Erythroblast (primary cell): ENCODE results near the gene CYB5R4.
"Not testable (repeated sequence)": the region's sequence is repeated elsewhere in the genome, so short reads cannot be mapped to it uniquely, and the experiment has no call there.

Experiments used
- DNase-seq, 2 experiments: peaks; one replicate each; lab custom pipeline; 2025; lab: John Stamatoyannopoulos, UW
- GATA1 ChIP-seq: IDR thresholded peaks from 2 replicates; pipeline ENCODE4 v1.6.1; 2011; ENCODE audit warnings: low read depth, mild to moderate bottlenecking, control low read depth, low read length, moderate library complexity
- POLR2A ChIP-seq: IDR thresholded peaks from 2 replicates; pipeline ENCODE4 v1.6.1; 2011; ENCODE audit warnings: mild to moderate bottlenecking, low read length

The CYB5R4 gene

DNA sequence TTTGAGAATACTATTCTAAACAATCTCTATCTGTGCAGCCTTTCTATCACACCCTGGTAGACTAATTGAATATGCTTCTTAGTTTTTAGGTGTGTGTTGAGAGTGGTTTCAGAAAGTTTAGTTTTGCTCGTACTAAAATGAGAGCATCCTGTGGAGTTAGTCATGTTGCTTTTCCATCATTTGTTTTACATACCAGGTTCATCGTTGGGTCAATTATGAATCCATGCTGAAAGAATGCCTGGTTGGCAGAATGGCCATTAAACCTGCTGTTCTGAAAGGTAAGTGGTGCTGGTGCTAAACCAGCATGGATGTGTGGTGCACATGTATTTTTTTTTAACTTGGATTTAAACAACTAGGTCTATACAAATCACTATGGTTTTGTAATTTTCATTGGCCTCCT lies 49.3 kb downstream of the CYB5R4 start:
- no peak for DNase-seq
- TF ChIP-seq GATA1 (no peak), POLR2A (no peak)

DNA sequence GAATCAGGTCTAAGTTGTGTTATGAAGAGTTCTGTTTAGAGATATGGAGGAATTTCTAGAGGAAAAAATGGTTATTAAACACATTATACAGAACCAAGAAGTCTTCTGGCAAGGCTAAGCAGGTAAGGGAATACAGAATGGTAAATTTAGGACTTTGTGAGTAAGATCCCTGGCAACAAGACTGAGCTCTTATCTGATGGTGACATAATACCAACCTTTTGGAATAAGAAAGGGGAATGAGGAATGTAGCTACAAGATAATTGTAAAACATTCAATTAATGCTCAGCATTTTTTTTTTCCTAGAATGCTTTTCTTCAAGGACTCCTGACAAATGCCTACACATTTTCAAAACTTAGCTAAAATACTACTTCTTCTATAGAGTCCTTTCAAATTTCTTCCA lies 51.8 kb downstream of the CYB5R4 start:
- no peak for TF ChIP-seq POLR2A
- no peak for TF ChIP-seq GATA1
- DNase-seq = no peak

DNA sequence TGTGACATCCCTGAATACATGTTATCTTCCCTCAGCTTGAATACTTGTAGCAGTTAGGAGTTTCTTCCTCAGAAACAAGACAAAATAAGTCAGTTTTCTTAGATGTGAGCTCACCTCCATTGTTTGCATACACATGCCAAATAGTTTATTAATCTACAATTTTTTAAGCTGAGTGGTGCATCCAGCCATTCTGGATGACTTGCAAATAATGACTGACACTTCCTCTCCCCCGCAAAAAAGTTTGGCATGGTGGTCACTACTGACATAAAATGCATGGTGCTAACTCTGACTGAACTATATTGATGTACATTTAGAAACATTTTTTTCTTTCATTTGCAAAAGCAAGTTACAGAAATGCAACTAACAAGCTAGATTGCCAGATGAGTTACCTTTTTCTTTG lies 55.5 kb downstream of the CYB5R4 start:
- no peak for TF ChIP-seq POLR2A
- TF ChIP-seq GATA1 = no peak
- no peak for DNase-seq

DNA sequence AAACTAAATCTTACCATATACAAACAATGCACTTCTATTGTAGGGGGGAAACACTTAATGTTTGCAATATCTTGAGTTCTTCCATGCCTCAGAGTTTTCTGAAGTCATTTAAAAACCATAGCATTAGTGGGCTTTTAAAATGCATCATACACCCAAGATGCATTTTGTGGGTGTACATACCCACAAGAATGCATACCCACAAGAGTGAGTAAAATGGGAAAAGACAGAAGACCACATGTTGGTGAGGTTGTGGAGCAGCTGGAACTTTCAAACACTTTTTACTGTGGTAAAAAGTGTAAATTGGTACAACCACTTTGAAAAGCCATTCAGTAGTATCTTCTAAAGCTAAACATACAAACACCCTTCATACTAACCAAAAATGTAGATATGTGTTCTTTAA lies 57.5 kb downstream of the CYB5R4 start:
- no peak for TF ChIP-seq GATA1
- TF ChIP-seq POLR2A = no peak
- DNase-seq = no peak

DNA sequence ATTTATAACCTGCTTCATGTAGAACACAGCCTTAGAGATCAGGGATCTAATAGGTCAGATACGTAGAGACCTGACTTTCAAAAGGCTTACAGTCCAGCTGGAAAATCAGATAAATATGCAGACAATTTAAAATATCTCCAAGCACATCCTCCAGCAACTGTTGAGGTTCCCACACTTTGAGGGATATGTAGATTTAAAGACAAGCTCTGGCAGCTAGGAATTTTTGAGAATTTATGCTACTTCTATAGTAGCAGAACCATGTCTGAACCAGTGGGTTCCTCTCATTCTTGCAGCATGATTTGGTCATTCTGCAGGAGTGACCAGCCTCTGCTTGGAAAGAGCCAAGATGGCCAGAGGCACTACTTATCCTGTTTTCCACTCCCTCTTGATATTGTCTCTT lies 60.5 kb downstream of the CYB5R4 start:
- no peak for DNase-seq
- no peak for TF ChIP-seq POLR2A
- no peak for TF ChIP-seq GATA1

DNA sequence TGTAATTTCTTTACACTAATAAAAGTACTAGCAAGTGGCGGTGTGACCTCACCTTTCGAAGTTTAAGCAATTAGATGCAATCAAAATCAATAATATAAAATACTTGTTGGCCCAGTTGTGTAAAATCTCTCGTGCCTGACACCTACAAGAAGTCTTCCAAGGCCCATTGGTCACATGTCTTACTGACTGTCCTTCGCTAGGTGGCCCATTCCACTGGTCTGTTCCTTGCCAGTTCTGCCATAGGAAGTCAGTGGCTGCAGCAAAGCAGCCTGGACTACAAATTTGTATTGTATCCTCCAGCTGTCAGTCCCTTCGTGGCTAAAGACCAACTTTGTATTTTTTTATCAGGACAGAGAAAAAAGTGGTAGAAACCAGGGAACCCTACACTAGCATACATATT lies 61.8 kb downstream of the CYB5R4 start:
- peak; percentile 3 for DNase-seq
- no peak for TF ChIP-seq GATA1
- TF ChIP-seq POLR2A = no peak

DNA sequence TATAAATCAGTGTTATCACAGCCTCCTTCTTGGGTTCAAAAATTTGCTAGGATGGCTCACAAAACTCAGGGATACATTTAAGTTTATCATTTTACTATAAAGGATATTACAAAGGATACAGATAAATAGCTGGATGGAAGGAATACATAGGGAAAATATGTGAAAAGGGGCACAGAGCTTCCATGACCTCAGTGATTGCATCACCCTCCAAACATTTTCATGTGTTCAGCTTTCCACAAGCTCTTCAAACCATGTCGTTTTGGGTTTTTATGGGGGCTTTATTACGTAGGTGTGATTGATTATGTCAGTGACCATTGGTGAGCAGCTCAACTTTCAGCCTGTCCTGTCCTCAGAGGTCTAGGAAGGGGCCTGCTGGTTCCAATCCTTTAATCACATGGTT lies 68.0 kb downstream of the CYB5R4 start:
- no peak for DNase-seq
- no peak for TF ChIP-seq POLR2A
- TF ChIP-seq GATA1 = no peak

DNA sequence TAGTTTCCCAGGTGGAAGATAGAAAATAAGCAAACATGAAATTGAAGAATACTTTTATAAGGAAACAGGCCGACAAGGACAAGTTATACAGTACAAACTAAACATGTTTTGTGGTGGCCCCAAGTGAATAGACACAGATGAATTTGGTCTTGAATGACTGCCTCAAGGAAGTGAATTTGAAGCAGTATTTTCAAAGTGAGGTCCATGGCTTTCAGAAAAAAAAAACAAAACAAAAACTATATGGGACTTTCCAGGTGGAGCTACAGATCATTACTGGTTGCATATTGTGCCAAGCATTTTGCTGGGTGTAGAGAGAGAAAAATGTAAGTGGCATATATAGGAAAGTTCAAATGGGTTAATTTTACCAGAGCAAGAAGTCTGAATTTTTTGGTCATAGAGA lies 68.8 kb downstream of the CYB5R4 start:
- no peak for TF ChIP-seq POLR2A
- TF ChIP-seq GATA1 = no peak
- DNase-seq = no peak

DNA sequence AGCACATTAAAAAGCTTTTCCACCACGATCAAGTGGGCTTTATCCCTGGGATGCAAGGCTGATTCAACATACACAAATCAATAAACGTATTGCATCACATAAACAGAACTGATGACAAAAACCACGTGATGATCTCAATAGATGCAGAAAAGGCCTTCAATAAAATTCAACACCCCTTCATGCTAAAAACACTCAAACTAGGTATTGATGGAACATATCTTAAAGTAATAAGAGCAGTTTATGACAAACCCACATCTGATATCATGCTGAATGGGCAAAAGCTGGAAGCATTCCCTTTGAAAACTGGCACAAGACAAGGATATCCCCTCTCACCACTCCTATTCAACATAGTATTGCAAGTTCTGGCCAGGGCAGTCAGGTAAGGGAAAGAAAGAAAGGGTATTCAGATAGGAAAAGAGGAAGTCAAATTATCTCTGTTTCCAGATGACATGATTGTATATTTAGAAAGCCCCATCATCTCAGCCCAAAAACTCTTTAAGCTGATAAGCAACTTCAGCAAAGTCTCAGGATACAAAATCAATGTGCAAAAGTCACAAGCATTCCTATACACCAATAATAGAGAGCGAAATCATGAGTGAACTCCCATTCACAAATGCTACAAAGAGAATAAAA lies 86.8 kb downstream of the CYB5R4 start:
- not testable (repeated sequence) for DNase-seq

DNA sequence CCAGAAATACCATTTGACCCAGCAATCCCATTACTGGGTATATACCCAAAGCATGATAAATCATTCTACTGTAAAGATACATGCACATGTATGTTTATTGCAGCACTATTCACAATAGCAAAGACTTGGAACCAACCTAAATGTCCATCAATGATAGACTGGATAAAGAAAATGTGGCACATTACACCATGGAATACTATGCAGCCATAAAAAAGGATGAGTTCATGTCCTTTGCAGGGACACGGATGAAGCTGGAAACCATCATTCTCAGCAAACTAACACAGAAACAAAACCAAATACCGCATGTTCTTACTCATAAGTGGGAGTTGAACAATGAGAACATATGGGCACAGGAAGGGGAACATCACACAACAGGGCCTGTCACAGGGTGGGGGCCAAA lies 88.5 kb downstream of the CYB5R4 start:
- not testable (repeated sequence) for DNase-seq

DNA sequence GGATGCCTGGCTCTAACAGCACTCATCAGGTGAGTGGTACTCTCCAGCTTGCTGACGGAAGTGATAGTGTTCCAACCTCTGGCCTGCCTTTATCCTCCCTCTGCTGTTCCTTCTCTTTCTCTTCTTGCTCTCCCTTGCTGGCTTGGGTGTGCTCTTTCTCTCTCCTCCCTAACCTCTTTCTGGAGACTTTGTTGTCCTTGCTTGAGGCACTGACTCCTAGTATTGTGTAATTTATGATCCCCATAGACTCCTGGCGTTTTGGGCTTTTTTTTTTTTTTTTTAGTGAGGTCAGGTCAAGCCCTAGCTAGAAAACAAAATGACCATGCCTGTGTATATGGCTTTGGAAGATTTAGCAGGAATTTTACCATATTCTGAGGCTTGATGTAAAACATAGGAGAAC lies 89.4 kb downstream of the CYB5R4 start:
- DNase-seq = no peak

DNA sequence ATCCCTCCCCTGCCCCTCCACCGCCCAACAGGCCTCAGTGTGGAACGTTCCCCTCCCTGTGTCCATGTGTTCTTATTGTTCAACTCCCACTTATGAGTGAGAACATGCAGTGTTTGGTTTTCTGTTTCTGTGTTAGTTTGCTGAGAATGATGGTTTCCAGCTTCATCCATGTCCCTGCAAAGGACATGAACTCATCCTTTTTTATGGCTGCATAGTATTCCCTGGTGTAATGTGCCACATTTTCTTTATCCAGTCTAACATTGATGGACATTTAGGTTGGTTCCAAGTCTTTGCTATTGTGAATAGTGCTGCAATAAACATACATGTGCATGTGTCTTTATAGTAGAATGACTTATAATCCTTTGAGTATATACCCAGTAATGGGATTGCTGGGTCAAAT lies 91.9 kb downstream of the CYB5R4 start:
- not testable (repeated sequence) for DNase-seq

More for the DNA sequence above, 89.4 kb downstream of the CYB5R4 start:
- TF ChIP-seq GATA1 = no peak
- no peak for TF ChIP-seq POLR2A

DNA sequence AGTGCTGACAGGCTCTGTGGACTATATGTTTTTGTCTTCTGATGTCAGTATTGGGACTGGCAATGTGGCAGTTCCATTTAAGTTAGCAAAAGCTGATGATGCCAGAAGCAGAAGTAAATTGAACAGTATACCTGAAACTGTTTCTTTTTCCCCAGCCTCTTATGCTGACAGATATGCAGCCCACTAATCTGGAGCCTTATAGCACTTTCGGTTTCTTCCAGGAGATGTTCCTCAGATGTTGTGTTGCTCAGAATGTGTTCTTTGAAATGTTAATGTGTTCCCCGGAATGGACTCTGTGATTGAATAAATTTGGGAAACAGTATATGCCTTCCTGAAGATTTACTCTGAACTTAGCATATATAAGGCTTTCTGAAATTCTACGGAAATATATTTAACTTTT lies 93.3 kb downstream of the CYB5R4 start:
- no peak for TF ChIP-seq POLR2A
- no peak for TF ChIP-seq GATA1
- no peak for DNase-seq

DNA sequence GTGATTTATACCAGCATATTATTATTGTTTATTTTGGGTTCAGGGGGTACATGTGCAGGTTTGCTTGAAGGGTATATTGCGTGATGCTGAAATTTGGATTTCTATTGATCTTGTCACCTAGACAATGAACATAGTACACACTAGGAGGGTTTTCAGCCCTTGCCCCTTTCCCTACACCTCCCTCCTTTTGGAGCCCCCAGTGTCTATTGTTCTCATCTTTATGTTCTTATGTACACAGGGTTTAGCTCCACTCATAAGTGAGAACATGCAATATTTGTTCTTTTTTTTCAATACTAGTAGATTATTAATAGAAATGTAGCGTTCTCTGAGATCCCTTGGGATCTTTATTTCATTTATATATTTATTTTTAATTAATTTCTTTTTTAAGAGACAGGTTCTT lies 94.9 kb downstream of the CYB5R4 start:
- DNase-seq = no peak
- no peak for TF ChIP-seq POLR2A
- no peak for TF ChIP-seq GATA1

DNA sequence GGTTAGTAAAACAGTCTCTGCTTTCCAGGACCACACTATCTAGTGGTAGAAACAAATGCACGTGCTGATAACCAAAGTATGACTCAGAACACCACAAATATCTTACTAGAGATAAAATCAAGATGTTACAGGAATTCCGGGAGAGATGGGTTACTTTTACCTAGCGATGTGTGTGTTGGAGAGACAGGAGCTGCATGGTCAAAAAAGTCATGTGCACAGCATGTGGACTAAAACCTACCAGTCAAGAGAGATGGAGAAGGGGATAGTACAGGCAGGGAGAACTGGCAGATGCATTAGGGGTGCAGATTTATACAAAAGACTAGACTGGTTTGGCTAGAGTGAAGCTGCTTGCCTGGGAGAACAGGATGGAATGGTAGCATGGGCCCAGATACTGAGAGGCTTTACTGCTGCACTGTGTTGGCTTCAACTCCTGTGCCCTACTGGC lies 98.8 kb downstream of the CYB5R4 start:
- peak in 1 of 2 experiments; percentile 28 for DNase-seq
- TF ChIP-seq GATA1 = no peak
- no peak for TF ChIP-seq POLR2A

DNA sequence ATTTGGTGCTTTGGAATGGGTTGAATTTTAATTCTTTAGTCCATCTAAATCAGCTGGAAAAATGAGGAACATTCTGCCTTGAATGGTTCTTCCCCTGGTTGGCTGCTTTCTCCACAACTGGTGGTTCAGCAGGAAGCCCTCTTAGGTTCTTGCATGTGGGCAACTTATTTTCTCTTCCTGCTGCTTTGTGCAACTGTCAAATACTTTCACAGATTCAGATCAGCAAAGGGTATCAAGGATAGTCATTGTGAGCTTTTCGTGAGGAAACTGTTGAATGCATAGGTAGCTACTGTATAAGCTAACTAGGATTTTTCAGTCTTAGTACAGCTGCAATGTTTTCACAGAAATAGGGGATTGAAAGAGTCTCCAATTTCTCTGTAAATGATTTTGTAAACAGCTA lies 101.2 kb downstream of the CYB5R4 start:
- TF ChIP-seq GATA1 (no peak), POLR2A (no peak)
- no peak for DNase-seq
